A549 treated with AZD9567 at 1 μM for 4 hours (cell line): ENCODE measurements around the gene UBE4A. TPM values are rescaled to one million over a fixed set of nuclear protein-coding genes. Genes with fewer than 3 reads are reported as not detected.

ENCODE experiments used
- total RNA-seq: library from RNA; stranded (reverse); fragments of 200-300 nt; extraction: Qiagen RNA extraction; gene quantifications from 5 replicates; pipeline ENCODE4 v1.2.3, GENCODE V29; 2022; ENCODE audit not compliant: insufficient read depth

UBE4A gene
- 8.9 to 12.5 TPM (median 10.0 TPM) in 5 replicates for total RNA-seq

GRCh38 chr11:118359295-118359958, at the start of gene UBE4A:
Gene UBE4A (plus strand): TSS chr11:118359600. CDS start chr11:118365081, 5,481 bp downstream.

GRCh38 chr11:118342503-118343161, 16.8 kb upstream of the UBE4A start, which contains the start of gene CD3D:
Gene CD3D (minus strand): TSS chr11:118342705. CDS start chr11:118342607, 98 bp downstream.

GRCh38 chr11:118343981-118344515, 15.4 kb upstream of the UBE4A start, which contains the start of gene CD3G:
Gene CD3G (plus strand): TSS chr11:118344344. CDS start chr11:118344424, 80 bp downstream.

GRCh38 chr11:118401151-118401879, 41.9 kb downstream of the UBE4A start, which contains the start of gene ATP5MG:
Gene ATP5MG (plus strand): TSS chr11:118401606. CDS start chr11:118401666, 60 bp downstream.

GRCh38 chr11:118435893-118436624, 76.7 kb downstream of the UBE4A start, which contains the start of gene KMT2A:
Gene KMT2A (plus strand): TSS chr11:118436492. CDS start chr11:118436513, 21 bp downstream.

Other genes starting within 250 kb of the UBE4A start
- gene SCN4B, start 206.8 kb upstream of the UBE4A start, total RNA-seq: 0.02 to 0.05 TPM (median 0.03 TPM) in 3 of 5 replicates, not detected in the others
- gene SCN2B, start 183.0 kb upstream of the UBE4A start, total RNA-seq: not detected in 5 replicates
- not detected in 5 replicates for gene JAML, start 134.6 kb upstream of the UBE4A start, total RNA-seq
- gene MPZL3, start 107.2 kb upstream of the UBE4A start, total RNA-seq: 0.19 to 0.33 TPM (median 0.26 TPM) in 4 of 5 replicates, not detected in the other
- gene MPZL2, start 95.3 kb upstream of the UBE4A start, total RNA-seq: 0.06 to 0.13 TPM (median 0.07 TPM) in 3 of 5 replicates, not detected in the others
- gene CD3E, start 54.9 kb upstream of the UBE4A start, total RNA-seq: not detected in 5 replicates
- gene CD3D, start 16.9 kb upstream of the UBE4A start, total RNA-seq: not detected in 5 replicates
- gene CD3G, start 15.3 kb upstream of the UBE4A start, total RNA-seq: not detected in 5 replicates
- gene ATP5MG, start 42.0 kb downstream of the UBE4A start, total RNA-seq: 145 to 210 TPM (median 194 TPM) in 5 replicates
- gene KMT2A, start 76.9 kb downstream of the UBE4A start, total RNA-seq: 10.7 to 19.9 TPM (median 12.3 TPM) in 5 replicates
- 0.13 to 0.16 TPM in 2 of 5 replicates, not detected in the others for gene TTC36, start 167.9 kb downstream of the UBE4A start, total RNA-seq
- gene TMEM25, start 171.6 kb downstream of the UBE4A start, total RNA-seq: 0.34 to 0.66 TPM (median 0.49 TPM) in 4 of 5 replicates, not detected in the other
- 14.9 to 16.3 TPM (median 15.5 TPM) in 5 replicates for gene IFT46, start 206.3 kb downstream of the UBE4A start, total RNA-seq
- gene ARCN1, start 212.8 kb downstream of the UBE4A start, total RNA-seq: 83.3 to 105 TPM (median 86.7 TPM) in 5 replicates
- gene PHLDB1, start 248.0 kb downstream of the UBE4A start, total RNA-seq: 7.6 to 11.4 TPM (median 7.8 TPM) in 5 replicates